ENCODE data around the gene PLXNA4.
"Not testable (repeated sequence)": the region's sequence is repeated elsewhere in the genome, so short reads cannot be mapped to it uniquely, and the experiment has no call there.

PLXNA4 gene

GRCh38 chr7:132575982-132576720 is at the start of gene PLXNA4:
Gene PLXNA4, minus strand, starts transcription at chr7:132576470. Its CDS starts 67,777 bp downstream, at chr7:132508693.
- no peak for DNase-seq

GRCh38 chr7:132625651-132626050 is 49.4 kb upstream of the PLXNA4 start:
- no peak for DNase-seq

GRCh38 chr7:132622081-132622480 is 45.8 kb upstream of the PLXNA4 start:
- no peak for DNase-seq

DNA sequence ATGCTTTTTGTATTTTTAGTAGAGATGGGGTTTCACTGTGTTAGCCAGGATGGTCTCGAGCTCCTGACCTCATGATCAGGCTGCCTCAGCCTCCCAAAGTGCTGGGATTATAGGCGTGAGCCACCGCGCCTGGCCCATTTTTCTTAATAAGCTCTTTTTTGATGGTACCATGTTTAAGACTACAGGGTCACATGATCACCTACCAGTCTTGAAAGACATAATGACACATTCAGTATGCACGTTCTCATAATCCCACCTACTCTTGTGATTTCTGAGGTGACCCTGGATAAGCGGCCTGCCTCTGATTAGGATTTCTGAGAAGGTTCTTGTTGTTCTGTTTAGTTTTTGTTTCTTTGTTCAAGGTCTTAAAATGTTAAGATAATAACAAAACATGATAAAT is 43.7 kb upstream of the PLXNA4 start:
- no peak for DNase-seq

DNA sequence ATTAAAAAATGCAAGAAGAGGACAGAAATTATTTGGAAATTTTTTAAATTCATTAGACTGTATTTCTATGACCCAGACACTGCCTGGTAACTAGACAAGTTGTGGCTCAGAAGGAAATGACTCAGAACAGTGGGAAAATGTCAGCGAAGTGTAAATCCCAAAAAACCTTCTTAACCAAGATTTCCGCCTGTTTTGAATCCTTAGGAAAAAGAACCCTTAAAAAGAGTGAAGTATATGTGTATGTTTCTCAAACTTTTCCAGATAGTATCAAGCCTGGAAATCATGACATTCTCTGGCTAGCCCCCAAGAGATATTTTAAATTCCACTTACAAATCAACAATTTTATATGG is 42.7 kb upstream of the PLXNA4 start:
- DNase-seq = no peak

- no peak for DNase-seq
These were observed 42.1 kb upstream of the PLXNA4 start for GRCh38 chr7:132618271-132618955.

DNA sequence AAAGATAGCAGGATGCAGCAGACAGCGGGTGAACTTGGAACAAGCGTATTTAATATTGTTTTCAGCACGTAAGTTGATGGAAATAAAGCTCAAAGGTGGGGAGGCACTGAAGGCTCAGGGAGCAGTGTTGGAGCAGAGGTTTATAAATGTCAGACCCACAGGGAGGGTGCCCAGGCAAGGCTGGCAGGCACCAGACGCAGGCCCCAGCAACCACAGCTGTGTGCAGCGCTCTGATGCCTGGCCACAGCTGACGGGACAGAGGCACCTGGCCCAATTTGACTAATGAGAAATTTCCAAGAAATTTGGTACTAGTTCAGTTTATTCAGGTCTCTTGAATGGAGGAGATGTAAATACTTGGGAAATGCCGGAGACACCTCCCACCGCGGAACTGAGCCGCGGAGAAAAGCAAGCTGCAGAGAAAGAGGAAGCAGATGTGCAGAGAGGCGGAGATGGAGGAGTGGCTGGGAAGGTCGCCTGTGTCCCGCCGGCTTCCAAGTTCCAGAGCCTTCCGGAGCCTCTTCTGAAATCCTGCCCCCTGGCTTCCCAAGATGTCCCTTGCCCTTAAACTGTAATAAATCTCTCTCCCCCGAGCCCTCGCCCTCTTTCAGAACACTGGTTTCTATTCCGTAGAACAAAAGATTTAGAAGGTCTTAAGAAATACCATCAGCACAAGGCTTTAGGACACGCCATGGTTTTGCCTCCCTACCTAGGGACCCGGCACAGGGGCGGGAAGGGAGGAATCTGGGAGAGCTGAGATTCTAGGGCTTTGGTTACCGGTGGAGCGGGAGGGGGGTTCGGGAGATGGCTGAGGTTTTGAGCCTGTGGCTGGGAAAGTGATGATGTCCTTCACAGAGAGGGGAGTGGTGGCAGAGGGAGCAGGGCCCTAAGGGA is 38.4 kb upstream of the PLXNA4 start:
- DNase-seq = peak; percentile 58

GRCh38 chr7:132613737-132614136 is 37.5 kb upstream of the PLXNA4 start:
- no peak for DNase-seq

- DNase-seq = no peak
These were observed 34.7 kb upstream of the PLXNA4 start for GRCh38 chr7:132610995-132611394.

- no peak for DNase-seq
These were observed 33.7 kb upstream of the PLXNA4 start for GRCh38 chr7:132609906-132610520.

GRCh38 chr7:132609222-132609621 is 33.0 kb upstream of the PLXNA4 start:
- no peak for DNase-seq

DNA sequence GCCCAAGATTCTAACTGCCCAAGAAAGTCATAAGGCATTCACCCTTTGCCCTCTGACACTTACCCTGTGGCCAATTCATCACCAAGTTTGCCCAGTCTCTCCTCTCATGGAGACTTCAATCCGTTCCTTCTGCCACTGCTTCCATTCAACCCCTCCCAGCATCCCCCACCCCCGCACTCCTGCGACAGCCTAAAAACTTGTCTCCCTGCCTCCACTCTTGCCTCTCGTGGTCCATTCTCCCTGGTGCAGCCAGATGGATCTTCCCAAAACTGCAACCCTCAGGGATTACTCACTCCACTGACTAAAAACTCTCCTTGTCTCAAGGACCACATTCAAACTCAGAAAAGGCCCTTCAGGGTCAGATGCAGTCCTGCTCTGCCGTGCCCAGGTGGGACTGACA is 32.3 kb upstream of the PLXNA4 start:
- DNase-seq = no peak

DNA sequence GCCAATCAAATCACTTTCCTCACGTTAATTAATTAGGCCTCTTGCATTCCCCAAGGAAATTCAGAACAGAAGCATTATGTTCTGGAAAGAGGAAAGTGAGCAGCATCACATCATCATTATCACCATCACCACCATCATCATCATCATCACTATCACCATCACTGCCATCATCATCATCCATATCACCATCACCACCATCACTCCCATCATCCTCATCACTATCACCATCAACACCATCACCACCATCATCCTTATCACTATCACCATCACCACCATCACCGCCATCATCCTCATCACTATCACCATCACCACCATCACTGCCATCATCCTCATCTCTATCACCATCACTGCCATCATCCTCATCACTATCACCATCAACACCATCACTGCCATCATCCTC is 31.4 kb upstream of the PLXNA4 start:
- DNase-seq = no peak

GRCh38 chr7:132604121-132604520 is 27.9 kb upstream of the PLXNA4 start:
- DNase-seq = no peak

DNA sequence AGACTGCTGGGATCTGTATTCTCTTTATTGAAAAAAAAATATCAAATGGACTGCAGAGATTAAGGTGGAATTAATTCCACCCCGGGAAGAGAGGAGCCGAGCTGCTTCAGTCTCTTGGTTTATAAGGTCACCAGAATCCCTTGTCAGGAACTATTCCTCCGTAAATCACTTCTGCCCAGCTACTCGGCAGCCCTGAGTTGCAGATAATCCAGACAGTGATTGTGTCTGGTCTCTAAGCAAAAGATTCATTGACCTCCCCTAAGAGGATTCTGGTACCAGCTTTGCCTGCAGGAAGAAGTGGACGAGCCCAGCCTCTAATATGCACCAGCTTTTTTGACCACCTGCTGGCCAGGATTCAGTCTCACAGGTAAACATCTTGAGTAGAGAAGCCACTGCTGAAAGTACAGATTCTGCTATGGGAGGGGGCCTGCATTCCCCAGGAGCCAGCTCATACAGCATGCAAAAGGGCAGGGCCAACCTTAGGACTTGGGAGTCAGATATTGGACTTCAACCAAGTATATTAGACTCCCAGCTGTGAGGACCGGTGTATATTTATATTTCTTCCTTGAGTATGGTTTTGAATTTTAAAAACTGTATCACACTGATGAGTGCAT is 27.1 kb upstream of the PLXNA4 start:
- no peak for DNase-seq

DNA sequence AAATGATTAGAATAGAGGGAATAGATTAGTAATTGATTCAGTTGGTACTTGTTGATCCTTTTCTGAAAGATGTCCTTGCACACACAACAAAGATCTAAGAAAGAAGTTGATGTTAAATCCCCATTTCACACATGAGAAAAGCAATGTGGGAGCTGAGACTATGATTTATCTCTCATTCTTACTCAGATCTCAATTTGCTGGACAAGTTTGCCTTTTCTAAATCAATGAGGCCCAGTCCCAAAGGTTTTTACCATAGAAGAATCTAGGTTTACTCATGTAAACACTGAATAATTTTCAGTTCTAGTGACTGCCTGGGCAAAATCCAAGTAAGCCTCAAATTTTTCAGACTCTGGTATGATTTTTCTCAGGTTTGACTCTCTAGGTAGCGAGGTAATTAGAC is 25.5 kb upstream of the PLXNA4 start:
- DNase-seq = no peak

GRCh38 chr7:132596588-132596987 is 20.3 kb upstream of the PLXNA4 start:
- no peak for DNase-seq

DNA sequence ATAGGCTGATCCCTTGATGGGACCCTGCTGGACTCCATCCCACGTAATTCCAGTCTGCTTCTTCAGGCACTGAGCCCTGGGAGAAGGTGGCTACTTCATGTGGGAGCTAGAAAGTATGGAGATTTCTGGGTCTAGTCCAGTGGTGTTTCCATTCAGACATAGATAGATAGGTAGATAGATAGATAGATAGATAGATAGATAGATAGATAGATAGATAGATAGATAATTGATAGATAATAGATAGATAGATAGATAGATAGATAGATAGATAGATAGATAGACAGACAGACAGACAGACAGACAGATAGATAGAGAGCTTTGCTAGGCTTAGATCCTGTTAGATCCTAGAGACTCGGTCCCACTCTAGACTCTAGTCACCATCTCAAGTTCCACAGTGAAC is 18.5 kb upstream of the PLXNA4 start:
- DNase-seq = not testable (repeated sequence)

DNA sequence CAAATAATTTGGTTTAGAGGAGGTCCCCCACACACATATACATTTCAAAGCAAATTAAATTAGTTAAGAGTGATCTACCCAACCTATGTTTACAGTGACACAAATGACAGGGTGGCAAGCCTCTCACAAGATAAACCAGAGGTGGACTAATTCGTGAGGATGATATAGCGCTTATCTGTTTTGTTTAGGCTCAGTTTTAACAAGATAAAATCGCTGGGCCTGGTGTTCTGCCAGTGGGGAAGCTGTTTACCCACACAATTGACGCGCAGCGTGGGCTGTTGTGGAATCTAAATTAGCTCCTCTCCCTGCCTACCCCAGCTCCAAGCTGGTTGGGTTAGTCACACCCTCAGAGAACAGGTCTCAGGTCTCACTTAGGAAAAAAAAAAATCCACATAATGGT is 16.7 kb upstream of the PLXNA4 start:
- no peak for DNase-seq

GRCh38 chr7:132592231-132592920 is 16.1 kb upstream of the PLXNA4 start:
- DNase-seq = no peak

DNA sequence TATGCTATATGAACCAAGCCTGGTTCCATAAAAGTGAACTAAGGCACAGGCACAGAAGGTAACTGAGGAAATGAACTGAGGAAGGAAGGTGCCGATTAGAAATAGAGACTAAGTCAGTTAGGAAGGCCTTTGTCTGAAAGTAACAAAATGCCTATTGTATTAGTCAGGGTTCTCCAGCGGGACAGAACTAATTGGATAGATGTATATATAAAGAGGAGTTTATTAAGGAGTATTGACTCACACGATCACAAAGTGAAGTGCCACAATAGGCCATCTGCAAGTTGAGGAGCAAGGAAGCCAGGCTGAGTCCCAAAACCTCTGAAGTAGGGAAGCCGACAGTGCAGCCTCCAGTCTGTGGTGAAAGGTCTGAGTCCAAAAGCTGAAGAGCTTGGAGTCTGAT is 13.9 kb upstream of the PLXNA4 start:
- no peak for DNase-seq

DNA sequence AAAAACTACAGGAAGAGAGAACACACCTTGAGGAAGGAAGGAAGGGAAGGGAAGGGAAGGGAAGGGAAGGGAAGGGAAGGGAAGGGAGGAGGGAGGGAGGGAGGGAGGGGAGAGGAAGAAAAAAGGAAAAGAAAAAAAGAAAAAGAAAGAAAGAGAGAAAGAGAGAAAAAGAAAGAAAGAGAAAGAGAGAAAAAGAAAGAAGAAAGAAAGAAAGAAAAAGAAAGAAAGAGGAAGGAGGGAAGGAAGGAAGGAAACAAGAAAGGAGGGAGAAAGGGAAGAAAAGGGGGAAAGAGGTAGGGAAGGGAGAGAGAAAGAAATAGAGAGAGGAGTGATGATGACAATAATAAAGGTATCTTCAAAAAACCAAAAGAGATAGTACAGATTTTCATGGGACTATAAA is 12.3 kb upstream of the PLXNA4 start:
- DNase-seq = no peak
